ENCODE results near the gene DARS1.
"Not testable (repeated sequence)": the region's sequence is repeated elsewhere in the genome, so short reads cannot be mapped to it uniquely, and the experiment has no call there.

Gene DARS1

GRCh38 chr2:135935914-135936313 is 49.5 kb downstream of the DARS1 start:
- no peak for DNase-seq

- DNase-seq, result no peak
These were observed 53.5 kb downstream of the DARS1 start for GRCh38 chr2:135931776-135932443.

- DNase-seq, result no peak
These were observed 58.8 kb downstream of the DARS1 start for GRCh38 chr2:135926605-135927004.

- DNase-seq, result no peak
These were observed 59.9 kb downstream of the DARS1 start for GRCh38 chr2:135925571-135925970.

- peak; percentile 36 for DNase-seq
These were observed 69.2 kb downstream of the DARS1 start for GRCh38 chr2:135916207-135916606.

GRCh38 chr2:135914485-135914884 is 70.9 kb downstream of the DARS1 start:
- DNase-seq, result no peak

- peak; percentile 70 for DNase-seq
These were observed 71.6 kb downstream of the DARS1 start for GRCh38 chr2:135913727-135914365.

GRCh38 chr2:135909976-135910375 is 75.5 kb downstream of the DARS1 start:
- no peak for DNase-seq

- no peak for DNase-seq
These were observed 79.7 kb downstream of the DARS1 start for GRCh38 chr2:135905679-135906078.

- DNase-seq, result no peak
These were observed 81.0 kb downstream of the DARS1 start for GRCh38 chr2:135904341-135904989.

- DNase-seq, result no peak
These were observed 81.8 kb downstream of the DARS1 start for GRCh38 chr2:135903650-135904049.

GRCh38 chr2:135899567-135899966 is 85.9 kb downstream of the DARS1 start:
- no peak for DNase-seq

GRCh38 chr2:135898234-135898786 is 87.1 kb downstream of the DARS1 start:
- DNase-seq, result no peak

GRCh38 chr2:135894930-135895329 is 90.5 kb downstream of the DARS1 start:
- DNase-seq, result no peak

- no peak for DNase-seq
These were observed 92.0 kb downstream of the DARS1 start for GRCh38 chr2:135893374-135893794.

- no peak for DNase-seq
These were observed 94.6 kb downstream of the DARS1 start for GRCh38 chr2:135890835-135891234.

- no peak for DNase-seq
These were observed 95.3 kb downstream of the DARS1 start for GRCh38 chr2:135890149-135890548.

- DNase-seq, result not testable (repeated sequence)
These were observed 96.8 kb downstream of the DARS1 start for GRCh38 chr2:135888587-135888986.

GRCh38 chr2:135885709-135886108 is 99.7 kb downstream of the DARS1 start:
- no peak for DNase-seq

GRCh38 chr2:135882415-135882814 is 103.0 kb downstream of the DARS1 start:
- no peak for DNase-seq

- DNase-seq, result not testable (repeated sequence)
These were observed 108.7 kb downstream of the DARS1 start for GRCh38 chr2:135876770-135877169.

- peak; percentile 99 for DNase-seq
These were observed 109.2 kb downstream of the DARS1 start, which contains the start of gene MCM6 for GRCh38 chr2:135876066-135876711. TSS of gene MCM6 (minus strand) at chr2:135876443. CDS start at chr2:135876365, 78 bp downstream.

- peak; percentile 78 for DNase-seq
These were observed 109.8 kb downstream of the DARS1 start for GRCh38 chr2:135875491-135876065.
